Medulla oblongata (tissue), 1 donor: Measurements from ENCODE around the gene ELL2.

Experiments used
- DNase-seq: peaks from one replicate; pipeline ENCODE4 v3.0.0-alpha.2; 2015; ENCODE audit errors: extremely low spot score

The ELL2 gene

GRCh38 chr5:95956021-95956899 lies 5.4 kb downstream of the ELL2 start:
- DNase-seq: peak; percentile 48

GRCh38 chr5:95954716-95955115 lies 6.9 kb downstream of the ELL2 start:
- DNase-seq: no peak

- DNase-seq: no peak
These were observed 8.5 kb downstream of the ELL2 start for GRCh38 chr5:95953021-95953702.

GRCh38 chr5:95951916-95952315 lies 9.7 kb downstream of the ELL2 start:
- DNase-seq: no peak

- no peak for DNase-seq
These were observed 11.8 kb downstream of the ELL2 start for GRCh38 chr5:95949810-95950209.

GRCh38 chr5:95948631-95949030 lies 13.0 kb downstream of the ELL2 start:
- DNase-seq: no peak

GRCh38 chr5:95946451-95946850 lies 15.2 kb downstream of the ELL2 start:
- no peak for DNase-seq

- no peak for DNase-seq
These were observed 18.7 kb downstream of the ELL2 start for GRCh38 chr5:95942968-95943367.

GRCh38 chr5:95942414-95942813 lies 19.2 kb downstream of the ELL2 start:
- no peak for DNase-seq

GRCh38 chr5:95941756-95942155 lies 19.9 kb downstream of the ELL2 start:
- DNase-seq: peak; percentile 63

- peak; percentile 82 for DNase-seq
These were observed 20.6 kb downstream of the ELL2 start for GRCh38 chr5:95940758-95941682.

GRCh38 chr5:95939465-95939864 lies 22.2 kb downstream of the ELL2 start:
- DNase-seq: no peak

- no peak for DNase-seq
These were observed 22.9 kb downstream of the ELL2 start for GRCh38 chr5:95938766-95939165.

- no peak for DNase-seq
These were observed 23.3 kb downstream of the ELL2 start for GRCh38 chr5:95938347-95938746.

GRCh38 chr5:95937607-95938152 lies 24.0 kb downstream of the ELL2 start:
- no peak for DNase-seq

GRCh38 chr5:95936812-95937397 lies 24.7 kb downstream of the ELL2 start:
- no peak for DNase-seq

GRCh38 chr5:95935553-95936100 lies 26.0 kb downstream of the ELL2 start:
- no peak for DNase-seq

GRCh38 chr5:95934207-95934804 lies 27.3 kb downstream of the ELL2 start:
- no peak for DNase-seq

GRCh38 chr5:95932941-95933340 lies 28.7 kb downstream of the ELL2 start:
- DNase-seq: no peak

- DNase-seq: no peak
These were observed 30.4 kb downstream of the ELL2 start for GRCh38 chr5:95931079-95931833.
